ENCODE measurements around the gene FANCE.

DNA sequence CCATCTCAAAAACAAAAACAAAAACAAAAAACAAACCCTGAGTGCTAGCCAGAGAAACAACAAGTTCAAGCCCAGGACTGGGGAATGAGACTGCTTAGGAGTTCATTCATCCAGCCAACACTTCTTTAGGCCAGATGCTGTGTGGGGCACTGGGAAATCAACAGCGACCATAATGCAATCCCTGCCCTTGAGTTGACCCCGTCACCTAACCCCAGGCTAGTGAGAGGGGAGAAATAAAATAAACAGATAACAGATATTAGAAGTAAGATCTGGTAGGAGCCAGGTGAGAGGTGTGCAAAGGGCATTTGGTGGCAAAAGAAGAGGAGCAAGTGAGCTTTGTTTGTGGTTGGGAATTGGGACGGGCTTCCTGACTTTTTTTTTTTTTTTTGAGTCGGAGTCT lies 11.2 kb downstream of the FANCE start:
- TF ChIP-seq, protein P1, sequence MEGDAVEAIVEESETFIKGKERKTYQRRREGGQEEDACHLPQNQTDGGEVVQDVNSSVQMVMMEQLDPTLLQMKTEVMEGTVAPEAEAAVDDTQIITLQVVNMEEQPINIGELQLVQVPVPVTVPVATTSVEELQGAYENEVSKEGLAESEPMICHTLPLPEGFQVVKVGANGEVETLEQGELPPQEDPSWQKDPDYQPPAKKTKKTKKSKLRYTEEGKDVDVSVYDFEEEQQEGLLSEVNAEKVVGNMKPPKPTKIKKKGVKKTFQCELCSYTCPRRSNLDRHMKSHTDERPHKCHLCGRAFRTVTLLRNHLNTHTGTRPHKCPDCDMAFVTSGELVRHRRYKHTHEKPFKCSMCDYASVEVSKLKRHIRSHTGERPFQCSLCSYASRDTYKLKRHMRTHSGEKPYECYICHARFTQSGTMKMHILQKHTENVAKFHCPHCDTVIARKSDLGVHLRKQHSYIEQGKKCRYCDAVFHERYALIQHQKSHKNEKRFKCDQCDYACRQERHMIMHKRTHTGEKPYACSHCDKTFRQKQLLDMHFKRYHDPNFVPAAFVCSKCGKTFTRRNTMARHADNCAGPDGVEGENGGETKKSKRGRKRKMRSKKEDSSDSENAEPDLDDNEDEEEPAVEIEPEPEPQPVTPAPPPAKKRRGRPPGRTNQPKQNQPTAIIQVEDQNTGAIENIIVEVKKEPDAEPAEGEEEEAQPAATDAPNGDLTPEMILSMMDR (IDR thresholded peaks at IDR 0.05): no peak
- TF ChIP-seq ZFX (IDR thresholded peaks at IDR 0.05; ENCODE audit: borderline replicate concordance): no peak

All from 22Rv1 (cell line).